ENCODE results near the gene PLPP3. TPM values are rescaled to one million over a fixed set of nuclear protein-coding genes. Genes with fewer than 3 reads are reported as not detected.
A peak's percentile ranks its signal among the peaks of the same experiment; 100 is the strongest.

PLPP3 gene
- total RNA-seq, 6 experiments from 2014 or later, result 47.8 to 118 (median 65.8) TPM

DNA sequence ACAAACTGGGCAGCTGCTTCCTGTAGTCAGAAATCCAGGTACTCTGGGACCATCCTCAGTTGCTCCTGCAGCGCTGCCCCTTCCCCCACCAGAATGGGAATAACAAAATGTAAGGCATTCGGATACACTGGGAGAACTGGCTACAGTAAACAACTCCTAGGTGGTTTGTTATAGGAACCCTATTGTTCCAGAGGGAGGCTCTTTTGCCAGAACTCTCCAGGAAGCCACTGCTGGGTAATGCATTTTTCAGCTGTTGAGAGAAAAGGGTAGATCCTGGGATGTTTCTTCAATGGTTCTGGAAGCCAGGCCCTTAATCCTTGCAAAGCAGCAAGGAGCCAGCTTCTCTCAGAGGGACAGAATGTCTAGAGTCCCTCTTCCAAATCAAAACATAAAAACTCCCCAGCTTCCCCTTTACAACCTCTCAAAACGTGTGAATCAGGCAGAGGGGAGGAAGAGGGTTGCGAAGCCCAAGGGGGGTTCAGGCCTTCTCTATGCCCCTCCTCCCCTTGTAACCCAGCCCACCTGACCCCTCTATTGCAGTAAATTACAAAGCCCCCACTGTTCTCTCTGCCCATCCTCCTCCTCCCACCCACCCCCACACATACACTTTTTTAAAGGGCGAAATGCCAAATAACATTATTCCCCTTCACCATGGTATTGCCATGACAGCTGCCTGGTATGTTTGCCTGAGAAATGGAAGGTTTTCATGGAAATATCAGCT lies 29.1 kb downstream of the PLPP3 start:
- Histone ChIP-seq H3K27me3 (no peaks in the 10 kb centered on the region), H3K4me3 (no peak overlapping the region), H3K4me1 (peaks cover 0 to 89% (median 45%) of the 10 kb centered on the region in 4 donors), H3K27ac (peak overlapping the region in 1 of 3 donors; percentile 82), H3K9me3 (no peaks in the 10 kb centered on the region), H3K36me3 (no peaks in the 10 kb centered on the region)
- TF ChIP-seq POLR2A (IDR thresholded peaks at IDR 0.05), result no peak
- no peak for TF ChIP-seq CTCF (IDR thresholded peaks at IDR 0.05)
- ATAC-seq (no peak), DNase-seq (no peak)
- intact Hi-C loops (cut with DNase I), result no loop called here
- WGBS (ENCODE audit: insufficient coverage, low coverage, low lambda C conversion rate, missing lambda C conversion rate), result 75% methylated on average over 5 of the region's 5 CpGs

DNA sequence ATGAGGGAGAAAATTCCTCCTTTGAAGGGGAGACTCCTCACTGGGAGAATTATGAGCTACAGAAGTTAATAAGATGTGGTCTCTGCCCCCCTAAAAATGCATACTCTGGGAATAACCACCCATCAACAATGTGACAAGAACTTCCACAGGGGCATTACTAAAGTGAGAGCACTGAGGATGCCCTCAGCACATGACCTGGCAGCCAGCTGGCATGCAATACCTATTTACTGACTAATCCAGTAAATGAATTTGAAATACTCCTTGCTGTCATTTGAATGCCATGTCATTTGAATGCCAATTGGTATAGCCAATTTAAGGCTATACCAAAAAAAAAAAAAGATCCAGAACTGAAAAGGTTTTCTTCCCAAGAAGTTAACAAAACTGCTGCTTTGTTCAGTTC lies 30.8 kb downstream of the PLPP3 start:
- no peak overlapping the region for H3K4me3 ChIP-seq
- peak overlapping the region; percentile 42 to 82 (median 70) for H3K27ac ChIP-seq
- ATAC-seq, result peak in 3 of 4 donors; percentile 5 to 41 (median 26)
- intact Hi-C loops (cut with DNase I), result no loop called here
- H3K27me3 ChIP-seq, result no peaks in the 10 kb centered on the region
- no peaks in the 10 kb centered on the region for H3K9me3 ChIP-seq
- no peaks in the 10 kb centered on the region for H3K36me3 ChIP-seq
- peaks cover 0 to 95% (median 45%) of the 10 kb centered on the region in 4 donors for H3K4me1 ChIP-seq
- TF ChIP-seq POLR2A (IDR thresholded peaks at IDR 0.05), result no peak
- TF ChIP-seq CTCF (IDR thresholded peaks at IDR 0.05), result no peak
- DNase-seq, result peak; percentile 61 to 76 (median 72)

DNA sequence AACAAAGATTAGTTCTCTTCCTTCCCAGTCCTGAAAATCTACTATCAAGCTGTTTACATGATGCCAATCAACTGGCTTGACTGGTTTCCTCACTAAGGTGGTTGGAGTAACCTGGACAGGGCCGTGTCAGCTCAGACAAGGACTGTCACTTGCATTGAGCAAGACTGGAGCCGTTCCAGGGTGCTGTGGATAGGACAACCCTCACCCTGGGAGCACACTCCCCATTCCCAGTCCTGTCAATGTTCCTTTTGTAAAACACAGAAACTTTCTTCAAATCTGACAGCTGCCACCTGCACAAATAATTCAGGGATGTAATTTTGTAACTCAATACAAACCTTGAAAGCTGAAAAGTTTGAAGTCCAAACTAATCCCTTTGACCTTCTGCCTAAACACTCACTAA lies 31.4 kb downstream of the PLPP3 start:
- WGBS (ENCODE audit: insufficient coverage, low coverage, low lambda C conversion rate, missing lambda C conversion rate), result 26% methylated on average over 2 of the region's 2 CpGs
- DNase-seq, result peak; percentile 87 to 97 (median 93)
- Histone ChIP-seq H3K4me3 (no peak overlapping the region), H3K36me3 (no peaks in the 10 kb centered on the region), H3K27me3 (no peaks in the 10 kb centered on the region), H3K4me1 (peaks cover 0 to 95% (median 44%) of the 10 kb centered on the region in 4 donors), H3K9me3 (no peaks in the 10 kb centered on the region), H3K27ac (peak overlapping the region; percentile 45 to 82 (median 70))
- ATAC-seq, result peak; percentile 71 to 79 (median 77)
- TF ChIP-seq CTCF (IDR thresholded peaks at IDR 0.05) (no peak), POLR2A (IDR thresholded peaks at IDR 0.05) (no peak)
- intact Hi-C loops (cut with DNase I), result no loop called here

DNA sequence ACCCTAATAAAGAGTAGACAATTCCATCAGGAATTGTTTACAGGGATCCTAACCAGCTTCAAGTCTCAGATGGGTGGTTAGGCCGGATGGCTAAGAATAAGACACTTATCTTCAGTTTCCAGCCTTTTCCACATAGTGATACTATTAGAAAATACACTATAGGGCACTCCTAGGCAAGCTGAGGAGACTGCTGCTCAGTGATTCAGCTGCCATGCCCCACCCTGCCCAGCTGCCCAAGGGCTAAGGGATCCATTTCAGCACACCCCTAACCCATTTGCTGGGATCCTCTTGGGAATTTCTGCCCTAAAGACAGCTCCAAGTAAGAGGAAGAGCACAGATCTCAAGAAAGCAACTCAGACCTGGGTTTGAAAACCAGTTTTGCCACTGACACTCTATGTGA lies 31.9 kb downstream of the PLPP3 start:
- Histone ChIP-seq H3K4me3 (no peak overlapping the region), H3K4me1 (peaks cover 0 to 95% (median 42%) of the 10 kb centered on the region in 4 donors), H3K9me3 (no peaks in the 10 kb centered on the region), H3K36me3 (no peaks in the 10 kb centered on the region), H3K27me3 (no peaks in the 10 kb centered on the region), H3K27ac (peak overlapping the region; percentile 45 to 82 (median 70))
- ATAC-seq (no peak), DNase-seq (no peak)
- intact Hi-C loops (cut with DNase I), result no loop called here
- WGBS (ENCODE audit: insufficient coverage, low coverage, low lambda C conversion rate, missing lambda C conversion rate), result 73% methylated on average over 1 of the region's 1 CpG
- TF ChIP-seq CTCF (IDR thresholded peaks at IDR 0.05), result no peak
- TF ChIP-seq POLR2A (IDR thresholded peaks at IDR 0.05), result no peak

All from right lobe of liver (tissue), 6 donors.